NOMO-1 (cell line): ENCODE results near the gene ORMDL1.
A peak's percentile ranks its signal among the peaks of the same experiment; 100 is the strongest.
"Not testable (repeated sequence)": the region's sequence is repeated elsewhere in the genome, so short reads cannot be mapped to it uniquely, and the experiment has no call there.

Experiments used
- DNase-seq, 2 experiments: peaks; one replicate each; lab custom pipeline; 2025; ENCODE audit not compliant: unreplicated experiment in 2 of 2; lab: John Stamatoyannopoulos, UW

Gene ORMDL1

DNA sequence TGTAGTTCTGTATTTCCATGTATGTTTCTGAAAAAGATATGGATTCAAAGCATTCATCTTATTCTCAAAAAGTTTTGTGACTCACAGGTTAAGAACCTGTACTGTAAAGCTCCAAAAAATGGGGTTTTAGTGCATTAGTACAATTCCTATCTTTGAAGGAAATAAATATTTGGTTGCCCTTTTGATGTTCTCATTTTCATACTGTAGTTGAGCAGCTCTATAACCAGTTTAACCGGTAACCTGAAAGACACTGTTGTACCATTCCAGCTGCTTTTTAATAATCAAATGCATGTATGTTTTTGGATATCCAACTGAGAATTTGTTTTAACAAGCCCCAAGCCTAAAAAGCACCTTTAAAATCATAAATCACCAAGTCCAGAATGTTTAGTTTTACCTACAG is 11.9 kb downstream of the ORMDL1 start:
- DNase-seq = no peak

DNA sequence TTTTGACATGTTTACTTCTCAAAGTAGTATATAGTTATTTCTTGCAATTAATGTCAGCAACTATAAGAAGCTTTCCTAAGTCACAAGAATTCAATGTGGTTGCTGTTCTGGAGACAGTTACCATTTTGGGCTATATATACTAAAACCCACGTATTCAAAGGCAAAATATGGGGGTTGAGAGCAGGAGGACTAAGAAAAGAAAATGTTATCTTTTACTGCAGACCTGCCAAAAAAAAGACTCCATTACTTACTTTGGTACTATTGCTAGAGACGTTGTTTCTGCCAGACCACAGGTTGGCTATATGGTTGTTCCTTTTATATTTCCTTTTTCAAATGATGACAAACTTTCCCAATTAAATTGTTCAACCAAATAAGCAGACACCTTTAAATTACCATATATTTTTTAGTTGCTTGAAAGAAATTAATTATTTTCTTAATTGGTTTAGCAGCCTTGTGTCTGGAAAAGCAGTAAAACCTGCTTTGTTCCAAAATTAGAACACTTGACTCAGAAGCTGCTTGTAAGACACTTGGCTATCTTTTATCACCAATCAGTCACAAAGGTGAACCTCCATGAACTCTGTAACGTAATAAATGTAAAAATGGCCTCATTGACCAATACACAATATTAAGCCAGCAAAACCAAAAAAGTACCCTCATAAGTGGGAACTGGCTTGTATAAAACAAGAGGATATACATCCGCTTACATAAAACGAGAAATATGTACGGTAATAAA is 13.4 kb downstream of the ORMDL1 start:
- DNase-seq = no peak

DNA sequence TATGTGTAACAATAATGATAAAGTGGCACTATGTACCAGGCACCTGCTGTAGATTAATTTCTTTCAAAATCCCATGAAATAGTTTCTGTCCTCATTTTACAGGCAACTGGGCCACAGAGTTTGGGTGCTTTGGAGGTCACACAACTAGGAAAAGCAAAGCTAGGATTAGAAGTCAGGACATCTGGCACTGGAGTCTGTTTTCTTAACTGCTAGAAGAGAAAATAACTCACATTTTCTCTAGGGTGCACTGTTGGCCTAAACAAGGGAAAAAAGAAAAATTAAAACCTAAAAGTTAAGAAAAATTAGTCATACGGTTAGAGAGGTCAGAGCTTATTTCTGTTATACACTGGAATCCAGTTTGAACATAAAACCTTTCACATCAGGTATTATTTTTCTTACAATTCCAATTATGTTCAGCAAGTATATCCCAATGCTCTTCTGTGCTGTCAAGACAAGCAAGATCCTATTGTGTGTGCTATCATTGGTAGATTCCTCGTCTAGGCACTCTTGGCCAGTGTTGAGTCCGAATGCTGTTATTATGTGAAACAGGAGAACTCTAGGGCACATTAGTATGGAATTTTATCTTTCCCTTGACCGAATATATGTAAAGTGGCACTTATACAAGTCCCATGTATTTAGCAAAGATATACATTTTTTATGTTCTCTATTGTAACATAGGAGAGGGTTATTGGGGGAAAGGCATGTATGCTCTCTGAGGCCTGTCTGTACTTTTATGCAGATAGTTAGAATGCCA is 20.1 kb downstream of the ORMDL1 start:
- no peak for DNase-seq

DNA sequence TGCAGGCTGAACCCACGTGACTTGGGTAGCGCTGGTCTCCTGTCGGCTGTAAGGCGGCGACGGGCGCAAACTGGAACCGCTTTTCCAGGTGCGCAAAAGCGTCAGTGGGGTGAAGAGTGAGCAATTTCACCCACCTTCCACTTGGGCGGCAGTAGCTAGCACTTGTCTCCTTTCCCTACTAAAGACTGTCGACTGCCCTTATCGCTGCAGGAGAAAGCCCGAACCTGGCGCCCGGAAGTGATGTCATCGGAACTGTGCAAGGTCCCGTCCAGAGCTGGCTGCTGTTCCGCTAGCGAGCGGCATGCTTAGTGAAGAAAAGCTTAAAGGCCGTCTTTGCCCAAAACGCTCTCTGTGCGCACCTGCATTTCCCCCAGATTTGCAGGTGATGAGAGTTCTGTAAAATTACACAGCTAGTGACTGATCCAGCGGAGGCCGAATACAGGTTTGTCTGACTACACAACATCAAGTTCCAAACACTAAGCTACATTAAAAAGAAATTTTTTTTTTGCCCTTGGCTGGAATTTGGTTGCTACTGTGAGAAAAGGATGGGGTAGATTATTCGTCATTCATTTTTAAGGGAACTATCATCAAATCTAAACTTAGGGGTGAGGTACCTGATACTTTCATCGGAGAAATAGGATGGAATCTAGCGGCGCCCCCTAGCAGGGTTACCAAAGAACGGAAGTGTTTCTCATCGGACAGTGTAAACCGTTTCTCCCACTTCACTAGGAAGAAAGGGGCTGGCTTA is 21.4 kb downstream of the ORMDL1 start, which contains the start of gene OSGEPL1:
OSGEPL1 (minus strand) TSS at position 242 of the 748 bp plus-strand sequence. CDS start 1,152 bp downstream, outside the sequence.
- DNase-seq = peak; percentile 89 to 95

GRCh38 chr2:189762229-189762550 is 21.9 kb downstream of the ORMDL1 start:
- no peak for DNase-seq

GRCh38 chr2:189760154-189760553 is 24.0 kb downstream of the ORMDL1 start:
- not testable (repeated sequence) for DNase-seq

DNA sequence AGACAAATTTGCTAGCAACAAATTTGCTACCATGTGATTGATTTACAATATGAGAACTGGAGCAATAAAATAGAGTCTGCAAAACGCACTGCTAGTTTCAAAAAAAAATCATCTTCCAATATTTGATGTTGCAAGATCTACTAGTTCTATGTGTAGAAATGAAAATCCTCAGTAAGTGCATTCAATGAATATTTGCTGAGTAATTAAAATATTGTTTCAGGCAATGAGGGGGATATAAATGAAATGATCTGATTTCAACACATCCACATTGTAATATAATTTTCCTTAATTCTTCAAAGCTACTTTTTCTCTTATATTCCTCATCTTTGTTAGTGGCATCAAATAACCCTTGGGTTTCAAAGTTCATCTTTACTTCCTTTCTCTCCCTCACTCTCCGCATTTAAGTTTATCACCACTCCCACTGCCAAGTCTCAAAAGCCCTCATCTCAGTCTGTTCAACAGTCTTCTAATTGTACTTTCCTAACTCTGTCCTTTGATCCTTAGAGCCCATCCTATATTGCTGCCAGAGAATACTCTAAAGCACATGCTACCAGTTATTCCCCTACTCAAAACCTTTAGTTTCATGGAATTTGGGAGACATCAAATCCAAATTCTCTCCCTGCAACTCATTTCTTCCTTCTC is 27.7 kb downstream of the ORMDL1 start:
- no peak for DNase-seq

- peak in 1 of 2 experiments; percentile 7 for DNase-seq
These were observed 33.0 kb downstream of the ORMDL1 start for GRCh38 chr2:189751080-189751658.

GRCh38 chr2:189729430-189729829 is 54.7 kb downstream of the ORMDL1 start:
- no peak for DNase-seq

DNA sequence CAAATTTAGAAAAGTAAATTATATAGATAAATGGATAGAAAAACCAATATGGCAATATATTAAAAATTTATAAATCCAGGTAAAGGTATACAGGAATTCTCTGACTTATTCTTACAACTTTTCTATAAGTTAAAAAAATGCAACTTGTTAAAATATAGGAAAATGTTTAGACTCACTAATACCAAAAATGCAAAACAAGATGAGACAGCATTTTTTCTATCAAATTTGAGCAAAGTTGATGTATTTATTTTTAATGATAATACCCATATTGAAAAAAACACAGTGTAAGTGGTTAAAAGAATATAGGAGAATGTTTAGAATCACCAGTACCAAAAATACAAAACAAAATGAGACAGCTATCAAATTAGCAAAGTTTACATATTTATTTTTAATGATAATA is 57.3 kb downstream of the ORMDL1 start:
- DNase-seq = no peak

DNA sequence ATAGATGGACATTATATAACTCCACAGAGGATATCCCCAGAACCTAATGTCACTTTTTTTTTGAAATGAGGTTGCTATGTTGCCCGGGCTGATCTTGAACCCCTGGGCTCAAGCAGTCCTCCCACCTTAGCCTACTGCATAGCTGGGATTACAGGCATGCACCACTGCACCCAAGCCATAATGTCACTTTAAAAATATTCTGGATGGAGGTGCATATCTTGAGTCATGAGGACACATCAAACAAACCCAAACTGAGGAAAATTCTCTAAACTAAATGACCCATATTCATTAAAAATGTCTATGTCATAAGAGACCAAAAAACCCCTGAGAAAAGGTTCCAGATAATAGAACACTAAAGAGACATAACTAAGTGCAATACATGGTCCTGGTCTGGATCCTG is 57.9 kb downstream of the ORMDL1 start:
- DNase-seq = no peak

GRCh38 chr2:189723192-189723591 is 60.9 kb downstream of the ORMDL1 start:
- DNase-seq = no peak
